ENCODE data around the gene NTN4.
"Not testable (repeated sequence)": the region's sequence is repeated elsewhere in the genome, so short reads cannot be mapped to it uniquely, and the experiment has no call there.

Gene NTN4

DNA sequence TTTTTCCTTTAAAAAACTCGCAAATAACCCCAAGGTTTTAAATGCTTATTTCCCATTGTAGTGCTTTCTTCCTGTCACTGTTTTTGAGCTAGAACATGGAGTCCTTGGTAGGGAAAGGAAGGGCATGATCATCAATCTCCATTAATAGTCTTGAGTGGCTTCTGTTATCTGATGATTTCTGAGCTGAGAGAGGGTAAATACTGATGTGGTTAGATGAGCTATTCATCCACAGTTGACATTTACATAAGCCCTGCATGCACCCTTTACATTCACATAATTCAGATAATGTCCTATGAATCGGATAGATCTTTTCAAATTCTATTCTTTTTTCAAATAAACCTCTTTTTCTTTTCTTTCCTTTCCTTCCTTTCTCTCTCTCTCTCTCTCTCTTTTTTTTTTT lies 81.4 kb downstream of the NTN4 start:
- peak; percentile 43 for DNase-seq (ENCODE audit: low read depth)

DNA sequence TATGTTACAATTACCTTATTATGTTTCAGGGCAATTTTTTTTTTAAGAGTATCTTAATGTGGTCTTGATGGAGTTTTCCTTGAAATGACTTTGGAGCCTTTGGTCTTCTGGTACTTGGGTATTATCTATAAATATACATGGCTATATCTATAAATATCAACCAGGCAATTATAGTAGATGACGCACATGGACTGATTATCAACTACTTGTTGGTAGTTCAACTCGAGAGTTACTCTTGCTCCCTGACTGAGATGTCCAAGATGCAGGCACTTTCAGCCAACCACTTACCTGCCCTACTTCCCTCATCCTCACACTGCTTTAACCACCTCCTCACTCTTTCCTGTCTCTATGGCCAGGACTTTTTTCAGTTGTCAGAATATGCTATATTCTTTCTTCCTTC lies 85.4 kb downstream of the NTN4 start:
- no peak for DNase-seq (ENCODE audit: low read depth)

DNA sequence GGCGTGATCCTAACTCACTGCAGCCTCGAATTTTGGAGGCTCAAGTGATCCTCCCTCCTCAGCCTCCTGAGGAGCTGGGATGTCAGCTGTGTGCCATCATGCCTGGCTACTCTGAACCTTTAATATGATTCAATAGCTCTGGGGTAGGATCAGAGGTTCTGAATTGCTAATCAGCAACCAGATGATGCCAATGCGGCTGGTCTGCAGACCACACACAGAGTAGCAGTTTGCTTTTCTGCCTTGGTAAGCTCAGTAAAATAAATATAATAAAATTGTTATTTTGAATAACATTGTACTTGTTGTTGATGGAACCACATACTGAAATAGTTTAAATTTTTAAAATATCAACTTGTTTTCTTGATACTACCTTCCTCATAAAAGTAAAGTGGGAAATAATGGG lies 86.6 kb downstream of the NTN4 start:
- no peak for DNase-seq (ENCODE audit: low read depth)

DNA sequence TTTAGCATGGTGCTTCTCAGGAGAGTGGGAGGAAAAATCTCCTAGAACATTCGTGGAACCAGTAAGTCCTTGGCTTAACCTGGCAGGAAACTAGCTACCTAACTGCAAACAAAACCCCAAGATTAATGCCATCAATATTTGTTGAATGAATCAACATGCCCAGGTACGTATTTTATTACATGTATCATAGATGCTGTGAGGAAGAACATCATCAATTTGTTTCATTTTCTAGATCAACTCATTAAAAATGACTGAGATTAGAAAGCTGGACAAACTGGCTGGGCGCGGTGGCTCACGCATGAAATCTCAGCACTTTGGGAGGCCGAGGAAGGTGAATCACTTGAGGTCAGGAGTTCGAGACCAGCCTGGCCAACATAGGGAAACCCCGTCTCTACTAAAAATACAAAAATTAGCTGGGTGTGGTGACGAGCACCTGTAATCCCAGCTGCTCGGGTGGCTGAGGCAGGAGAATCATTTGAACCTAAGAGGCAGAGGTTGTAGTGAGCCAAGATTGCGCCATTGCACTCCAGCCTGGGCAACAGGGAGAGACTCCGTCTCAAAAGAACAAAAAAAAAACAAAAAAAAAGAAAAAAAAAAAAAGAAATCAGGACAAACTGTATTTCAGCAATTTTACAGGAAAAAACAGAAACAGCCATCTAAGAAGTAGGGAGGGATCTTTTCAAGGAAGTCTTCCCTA lies 88.7 kb downstream of the NTN4 start:
- DNase-seq (ENCODE audit: low read depth) = no peak

DNA sequence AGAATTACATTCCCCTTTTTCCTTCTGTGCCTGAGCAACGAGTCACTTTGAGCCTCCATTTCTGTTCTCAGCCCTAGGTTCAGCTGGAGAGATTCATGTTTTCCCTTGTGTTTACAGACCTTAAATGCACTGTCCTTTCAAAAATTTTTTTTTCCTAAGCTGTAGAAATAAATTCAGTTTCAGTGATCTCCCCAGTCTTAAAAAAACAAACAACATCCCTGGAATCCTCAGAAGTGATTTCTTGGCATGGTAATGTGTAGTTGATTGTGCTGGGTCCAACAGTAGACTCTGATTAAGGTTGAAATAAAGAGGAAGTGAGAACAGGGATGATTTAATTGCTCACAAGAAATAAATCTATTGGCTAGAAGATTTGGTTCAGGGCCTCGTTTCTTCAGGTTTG lies 89.3 kb downstream of the NTN4 start:
- no peak for DNase-seq (ENCODE audit: low read depth)

DNA sequence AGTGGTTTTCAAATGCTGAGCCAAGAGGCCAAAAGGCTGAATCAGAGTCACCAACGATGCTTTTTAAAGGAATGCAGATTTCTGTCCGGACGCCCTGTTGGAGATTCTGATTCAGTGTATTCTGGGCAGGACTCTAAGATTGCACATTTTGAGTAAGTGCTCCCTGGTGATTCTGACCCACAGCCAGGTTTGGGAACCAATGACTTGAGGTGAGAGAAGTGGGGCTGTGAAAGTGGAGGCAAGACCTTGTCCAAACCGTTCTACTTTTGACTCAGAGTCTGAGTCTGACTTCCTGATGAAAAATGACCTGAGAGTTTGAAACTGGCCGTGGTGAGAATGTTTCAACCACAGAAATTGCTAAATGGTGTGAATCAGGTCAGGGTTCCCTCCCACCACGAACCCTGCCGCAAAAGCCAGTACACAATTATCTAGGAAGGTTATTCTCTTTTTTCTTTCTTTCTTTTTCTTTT lies 90.2 kb downstream of the NTN4 start:
- DNase-seq (ENCODE audit: low read depth) = peak; percentile 88

DNA sequence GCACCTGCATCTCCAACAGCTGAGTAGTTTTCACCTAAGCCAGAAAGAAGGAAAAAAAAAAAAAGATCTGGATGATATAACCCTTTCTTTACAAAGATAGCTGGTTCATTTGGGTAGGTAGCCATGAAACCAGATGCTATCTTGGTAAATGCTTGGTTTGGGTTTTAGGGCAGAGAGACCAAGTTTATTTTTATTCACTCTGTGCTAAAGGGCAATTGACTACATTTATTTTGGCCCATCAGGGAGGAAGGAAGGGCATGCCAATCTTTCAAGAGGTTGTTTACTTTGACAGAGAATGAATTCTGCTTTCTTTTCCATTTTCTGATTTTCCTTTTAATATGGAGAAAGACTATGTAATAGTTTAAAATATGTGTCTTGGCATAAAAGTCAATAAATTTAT lies 91.0 kb downstream of the NTN4 start:
- DNase-seq (ENCODE audit: low read depth) = no peak

DNA sequence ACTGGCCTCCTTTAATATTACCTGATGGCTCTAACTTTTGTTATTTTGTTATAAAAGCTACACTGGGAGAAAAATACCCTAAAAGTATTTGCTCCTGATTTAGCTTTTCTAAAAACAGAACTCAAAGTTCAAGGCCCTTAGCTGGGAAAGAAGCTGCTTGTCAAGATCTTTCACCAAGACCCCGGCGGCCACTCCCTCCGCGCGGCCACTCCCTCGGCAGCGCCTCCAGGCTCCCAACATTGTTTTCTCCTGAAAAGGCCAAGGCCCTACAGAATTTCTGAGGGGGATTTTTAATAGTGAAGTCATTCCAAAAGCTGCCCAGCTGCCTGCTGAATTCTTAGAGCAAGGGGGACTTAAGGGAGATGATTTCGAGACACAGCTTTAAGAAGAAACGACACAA lies 96.4 kb downstream of the NTN4 start:
- DNase-seq (ENCODE audit: low read depth) = no peak

DNA sequence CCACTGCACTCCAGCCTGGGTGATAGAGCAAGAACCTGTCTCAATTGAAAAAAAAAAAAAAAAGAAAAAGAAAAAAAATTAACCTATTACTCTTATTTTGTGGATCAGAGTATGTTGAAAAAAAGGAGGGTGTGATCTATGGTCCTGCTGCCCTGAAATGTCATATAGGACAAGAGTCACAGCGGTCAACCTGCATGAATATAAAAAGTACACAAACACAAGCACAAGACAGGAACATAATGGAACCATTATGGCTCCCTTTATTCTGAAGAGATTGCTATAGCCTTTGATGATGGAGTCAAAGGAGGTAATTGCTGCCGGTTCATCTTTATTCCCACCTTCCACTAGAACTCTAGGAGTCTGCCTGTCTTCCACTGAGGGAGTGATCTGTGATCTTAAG lies 96.9 kb downstream of the NTN4 start:
- DNase-seq (ENCODE audit: low read depth) = no peak

DNA sequence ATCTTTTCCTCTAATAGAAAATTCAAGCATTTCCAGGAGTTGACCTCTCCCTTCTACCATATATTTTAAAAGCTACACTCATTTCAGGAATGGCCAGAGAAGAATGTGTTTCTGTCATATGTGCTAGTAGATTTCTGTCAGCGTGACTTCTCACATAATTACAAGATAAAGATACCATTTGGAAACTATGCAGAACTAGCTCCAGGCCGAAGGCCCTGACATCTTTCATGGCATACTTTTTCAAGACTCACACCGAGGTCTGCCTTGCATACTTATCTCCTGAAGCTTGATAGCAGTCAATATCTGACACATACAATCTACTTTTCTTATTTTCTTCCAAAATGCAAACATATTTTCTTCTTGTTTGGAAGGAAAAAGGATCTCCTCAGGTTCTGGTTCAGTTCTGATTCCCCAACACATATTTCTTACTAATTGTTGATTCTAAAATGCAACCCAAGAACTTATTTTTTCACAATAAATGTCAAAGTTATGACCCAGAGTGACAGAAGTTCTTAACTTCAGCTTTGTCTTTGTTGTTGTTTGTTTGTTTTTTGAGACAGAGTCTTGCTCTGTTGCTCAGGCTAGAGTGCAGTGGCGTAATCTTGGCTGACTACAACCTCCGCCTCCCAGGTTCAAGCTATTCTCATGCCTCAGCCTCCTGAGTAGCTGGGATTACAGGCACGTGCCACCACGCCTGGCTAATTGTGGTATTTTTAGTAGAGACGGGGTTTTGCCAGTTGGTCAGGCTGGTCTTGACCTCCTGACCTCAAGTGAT lies 99.5 kb downstream of the NTN4 start:
- DNase-seq (ENCODE audit: low read depth) = no peak

DNA sequence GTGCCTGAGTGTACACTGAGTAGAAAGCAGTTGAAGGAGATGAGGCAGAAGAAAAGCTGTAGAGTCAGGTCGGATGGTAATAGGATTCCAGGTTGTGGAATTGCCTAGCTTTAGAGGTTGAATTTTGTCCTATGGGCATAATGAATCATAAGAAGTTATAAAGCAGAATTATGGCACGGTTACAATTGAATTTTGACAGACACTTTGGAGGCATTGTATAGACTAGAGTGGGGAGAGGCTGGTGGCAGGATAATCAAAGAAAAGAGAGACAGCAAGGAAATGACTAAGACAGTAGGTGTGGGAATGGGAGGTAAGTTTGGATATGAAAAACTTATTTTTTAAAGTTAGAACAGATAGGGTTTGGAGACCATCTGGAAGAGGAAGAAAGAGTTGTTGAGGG lies 102.6 kb downstream of the NTN4 start:
- no peak for DNase-seq (ENCODE audit: low read depth)

DNA sequence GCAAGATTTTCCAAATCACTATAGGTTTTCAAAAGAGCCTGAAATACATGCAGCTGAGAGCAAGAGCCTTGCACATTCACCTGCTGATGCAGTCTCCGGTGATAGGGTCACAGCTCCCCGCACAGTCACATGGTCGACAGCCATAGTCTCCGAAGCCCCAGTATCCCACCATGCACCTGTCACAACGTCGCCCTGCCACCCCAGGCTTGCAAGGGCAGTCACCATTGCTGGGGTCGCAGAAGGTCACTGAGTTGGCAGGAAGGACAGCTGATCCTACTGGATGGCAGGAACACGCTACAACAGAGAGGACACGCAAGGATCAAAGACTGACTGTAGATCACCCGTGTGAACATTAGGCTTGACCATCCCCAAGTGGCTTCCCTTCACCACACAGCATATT lies 107.1 kb downstream of the NTN4 start:
- no peak for DNase-seq (ENCODE audit: low read depth)

DNA sequence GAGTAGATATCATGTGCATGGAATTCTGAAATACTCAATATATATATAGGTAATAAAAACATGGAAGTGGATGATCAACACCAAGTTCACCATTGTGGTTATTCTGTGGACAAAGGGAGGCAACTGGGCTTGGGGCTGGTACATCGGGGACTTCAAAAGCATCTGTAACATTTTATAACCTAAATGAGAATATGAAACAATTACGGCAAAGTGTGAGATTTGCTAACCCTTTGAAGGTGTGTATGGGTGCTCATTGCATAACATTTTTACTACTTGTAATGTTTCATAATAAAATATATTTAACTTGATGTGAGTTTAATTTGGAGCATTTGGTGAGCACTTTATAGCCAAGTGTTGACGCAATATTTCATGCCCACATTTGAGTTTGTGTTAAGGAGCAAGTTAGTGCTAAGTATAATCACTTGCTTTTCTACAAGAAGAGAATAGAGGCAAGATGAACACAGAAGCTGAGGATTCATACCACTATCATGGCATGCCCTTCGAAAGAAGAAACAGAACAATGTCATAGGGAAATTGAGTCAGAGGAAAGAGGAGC lies 109.3 kb downstream of the NTN4 start:
- DNase-seq (ENCODE audit: low read depth) = no peak

DNA sequence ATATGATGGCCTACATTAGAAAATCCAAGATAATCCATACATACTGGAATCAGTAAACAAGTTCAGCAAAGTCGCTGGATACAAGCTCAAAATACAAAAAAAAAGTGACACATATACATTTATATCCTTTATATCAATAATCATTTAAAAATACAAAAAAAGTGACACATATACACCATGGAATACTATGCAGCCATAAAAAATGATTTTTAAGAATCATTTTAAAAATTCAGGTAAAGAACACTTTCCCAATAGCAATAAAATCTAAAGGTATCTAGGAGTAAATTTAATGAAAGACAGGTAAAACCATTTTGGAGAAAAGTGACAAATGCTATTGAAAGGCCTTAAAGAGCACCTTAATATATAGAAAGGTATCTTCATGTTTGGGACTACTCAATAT lies 111.9 kb downstream of the NTN4 start:
- no peak for DNase-seq (ENCODE audit: low read depth)

DNA sequence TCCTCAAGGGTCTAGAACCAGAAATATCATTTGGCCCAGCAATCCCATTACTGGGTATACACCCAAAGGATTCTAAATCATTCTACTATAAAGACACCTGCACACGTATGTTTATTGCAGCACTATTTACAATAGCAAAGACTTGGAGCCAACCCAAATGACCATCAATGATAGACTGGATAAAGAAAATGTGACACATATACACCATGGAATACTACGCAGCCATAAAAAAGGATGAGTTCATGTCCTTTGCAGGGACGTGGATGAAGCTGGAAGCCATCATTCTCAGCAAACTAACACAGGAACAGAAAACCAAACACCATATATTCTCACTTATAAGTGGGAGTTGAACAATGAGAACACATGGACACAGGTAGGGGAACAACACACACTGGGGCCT lies 112.8 kb downstream of the NTN4 start:
- DNase-seq (ENCODE audit: low read depth) = not testable (repeated sequence)

DNA sequence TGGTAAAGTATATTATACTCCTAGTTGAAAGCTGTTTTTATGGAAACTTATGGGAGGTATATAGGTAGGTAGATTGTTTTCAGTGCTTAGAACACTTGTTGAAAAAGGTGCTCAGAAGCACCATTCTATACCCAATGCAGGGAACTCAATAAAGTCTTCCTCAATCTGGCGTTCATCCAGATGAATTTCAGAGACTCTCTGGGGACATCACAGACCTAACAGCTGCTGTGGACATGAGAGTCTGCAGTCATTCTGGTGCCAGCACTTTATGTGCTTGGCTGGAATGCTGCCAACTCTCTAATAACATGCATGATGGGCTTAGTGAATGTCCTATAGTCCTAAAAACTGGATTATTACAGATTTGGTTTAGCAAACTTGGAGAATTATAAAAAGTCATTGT lies 115.9 kb downstream of the NTN4 start:
- DNase-seq (ENCODE audit: low read depth) = no peak

DNA sequence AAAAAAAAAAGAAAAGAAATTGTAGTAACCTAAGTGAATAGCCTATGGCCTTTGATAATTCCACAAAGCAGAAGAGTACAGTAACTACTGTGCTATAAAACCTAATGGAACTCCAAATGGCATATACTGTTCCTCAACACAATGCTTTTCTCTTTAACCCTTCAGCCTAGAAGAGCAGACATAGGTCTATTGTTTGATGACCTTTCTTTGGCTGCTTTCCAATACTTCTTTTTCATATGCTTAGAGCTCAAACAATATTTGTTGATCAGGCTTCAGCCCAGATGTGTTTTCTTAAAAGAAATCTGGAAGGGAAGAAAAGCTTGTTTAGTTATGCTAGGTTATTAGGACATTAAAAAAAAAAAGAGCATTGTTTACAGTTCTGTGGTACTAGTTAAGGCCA lies 116.4 kb downstream of the NTN4 start:
- no peak for DNase-seq (ENCODE audit: low read depth)

DNA sequence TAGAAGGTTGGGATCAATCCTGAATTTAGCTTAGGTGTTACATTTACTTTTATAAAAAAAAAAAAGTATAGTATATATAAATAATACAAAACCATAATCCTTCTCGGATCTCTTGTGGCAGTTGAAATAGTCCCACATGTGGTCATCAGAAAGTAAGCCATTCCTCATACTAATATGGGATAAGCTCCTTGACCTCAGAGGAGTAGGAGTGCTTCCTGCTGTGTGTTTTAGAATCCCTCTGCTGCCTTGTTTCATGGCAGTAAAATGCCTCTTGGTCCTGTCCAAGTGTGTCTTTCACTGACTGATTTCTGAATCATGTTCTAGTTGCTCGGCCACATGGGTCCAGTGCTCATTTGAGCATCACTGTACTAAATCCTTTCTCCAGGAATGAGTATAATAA lies 117.0 kb downstream of the NTN4 start:
- DNase-seq (ENCODE audit: low read depth) = no peak

DNA sequence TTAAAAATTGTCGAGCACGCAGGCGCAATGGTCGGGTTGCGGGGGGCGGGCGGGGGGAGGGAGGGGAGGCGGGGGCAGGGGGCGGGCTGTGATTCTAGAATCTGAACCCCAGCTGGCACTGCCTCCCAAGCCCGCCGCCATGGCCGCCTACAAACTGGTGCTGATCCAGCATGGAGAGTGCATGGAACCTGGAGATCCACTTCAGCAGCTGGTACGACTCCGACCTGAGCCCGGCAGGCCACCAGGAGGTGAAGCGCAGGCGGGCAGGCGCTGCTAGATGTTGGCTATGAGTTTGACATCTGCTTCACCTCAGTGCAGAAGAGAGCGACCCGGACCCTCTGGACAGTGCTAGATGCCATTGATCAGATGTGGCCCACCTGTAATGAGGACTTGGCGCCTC lies 118.4 kb downstream of the NTN4 start:
- no peak for DNase-seq (ENCODE audit: low read depth)

DNA sequence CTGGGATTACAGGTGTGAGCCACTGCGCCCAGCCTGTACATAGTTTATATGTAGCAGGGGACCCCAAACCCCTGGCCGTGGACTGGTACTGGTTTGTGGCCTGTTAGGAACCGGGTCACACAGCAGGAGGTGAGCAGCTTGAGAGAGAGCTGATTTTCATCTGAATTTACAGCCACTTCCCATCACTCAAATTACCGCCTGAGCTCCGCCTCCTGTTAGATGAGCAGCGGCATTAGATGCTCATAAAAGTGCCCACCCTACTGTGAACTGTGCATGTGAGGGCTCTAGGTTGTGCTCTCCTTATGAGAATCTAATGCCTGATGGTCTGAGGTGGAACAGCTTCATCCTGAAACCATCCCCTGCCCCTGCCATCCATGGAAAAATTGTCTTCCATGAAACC lies 119.3 kb downstream of the NTN4 start:
- no peak for DNase-seq (ENCODE audit: low read depth)

DNA sequence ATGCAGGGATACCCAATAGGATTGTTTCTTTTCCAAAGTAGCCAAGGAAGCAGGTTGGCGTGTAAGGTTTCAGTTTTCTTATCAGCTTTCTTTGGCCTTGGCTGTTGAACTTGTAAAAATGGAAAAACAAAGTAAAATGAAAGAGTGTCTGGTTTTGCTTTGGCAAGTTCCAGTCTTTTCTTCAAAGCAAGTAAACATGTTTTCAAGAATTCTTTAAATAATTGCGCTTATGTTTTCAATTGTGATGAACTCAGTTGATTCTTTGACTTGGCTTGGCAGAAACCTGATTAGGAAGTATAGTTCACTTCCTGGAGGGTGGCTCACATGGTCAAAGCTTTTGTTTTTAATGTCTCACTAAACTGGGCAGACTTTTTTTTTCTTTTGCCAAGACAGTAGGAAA lies 127.0 kb downstream of the NTN4 start:
- peak; percentile 1 for DNase-seq (ENCODE audit: low read depth)

DNA sequence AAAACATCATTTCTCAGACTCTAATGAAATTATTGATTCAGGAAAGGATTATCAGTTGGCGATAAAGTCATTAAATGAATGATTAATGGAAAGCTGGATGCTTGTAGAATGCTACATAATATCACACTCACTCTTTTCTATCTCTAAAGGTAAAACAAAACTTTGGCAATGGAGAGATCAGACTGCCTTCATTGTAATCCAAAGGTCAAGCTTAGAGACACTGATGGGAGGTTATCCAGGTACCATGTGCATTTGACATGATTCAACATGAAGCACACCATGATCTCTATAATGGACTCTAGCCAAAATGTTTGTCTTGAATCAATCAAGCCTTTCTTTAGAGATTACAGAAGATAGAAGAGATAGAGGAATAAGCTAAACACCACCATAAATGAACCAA lies 129.2 kb downstream of the NTN4 start:
- DNase-seq (ENCODE audit: low read depth) = no peak

DNA sequence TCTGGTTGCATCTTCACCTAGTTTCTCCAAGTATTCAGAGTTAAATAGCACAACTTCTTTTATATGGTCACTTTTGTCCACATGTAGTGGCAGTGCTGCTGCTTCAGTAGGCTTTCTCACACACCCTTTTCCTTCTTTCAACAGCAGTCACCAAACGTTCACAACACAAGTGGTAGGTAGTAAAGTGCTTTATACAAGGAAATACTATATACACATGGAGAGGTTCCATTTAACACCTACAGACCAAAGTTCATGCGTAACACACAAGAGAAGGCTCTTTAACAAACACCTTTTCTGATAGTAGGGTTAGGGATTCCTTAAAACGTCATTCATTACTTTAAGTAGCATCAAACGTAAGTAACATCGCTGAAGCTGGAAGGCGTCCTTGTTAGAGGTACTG lies 132.2 kb downstream of the NTN4 start:
- DNase-seq (ENCODE audit: low read depth) = no peak

DNA sequence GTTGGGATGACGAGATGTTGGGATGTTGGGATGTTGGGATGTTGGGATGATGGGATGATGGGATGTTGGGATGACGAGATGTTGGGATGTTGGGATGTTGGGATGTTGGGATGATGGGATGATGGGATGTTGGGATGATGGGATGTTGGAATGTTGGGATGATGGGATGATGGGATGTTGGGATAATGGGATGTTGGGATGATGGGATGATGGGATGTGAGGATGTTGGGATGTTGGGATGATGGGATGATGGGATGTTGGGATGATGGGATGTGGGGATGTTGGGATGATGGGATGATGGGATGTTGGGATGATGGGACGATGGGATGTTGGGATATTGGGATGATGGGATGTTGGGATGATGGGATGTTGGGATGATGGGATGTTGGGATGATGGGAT lies 135.9 kb downstream of the NTN4 start:
- not testable (repeated sequence) for DNase-seq (ENCODE audit: low read depth)

All from amniotic epithelial cell (primary cell).